ENCODE data around the gene ELOVL3. TPM values are rescaled to one million over a fixed set of nuclear protein-coding genes. Genes with fewer than 3 reads are reported as not detected.
"Not testable (repeated sequence)": the region's sequence is repeated elsewhere in the genome, so short reads cannot be mapped to it uniquely, and the experiment has no call there.

Gene ELOVL3
- polyA plus RNA-seq (2012; ENCODE audit: missing spikeins) = 0.19 TPM

- TF ChIP-seq POLR2A (IDR thresholded peaks at IDR 0.05; ENCODE audit: low read depth, low read length) = no peak
- TF ChIP-seq TAF1 (IDR thresholded peaks at IDR 0.05; ENCODE audit: borderline replicate concordance, low read depth, low read length) = no peak
- TF ChIP-seq POLR2AphosphoS5 (IDR thresholded peaks at IDR 0.05; ENCODE audit: low read depth, low read length) = no peak
- FAIRE-seq (peak; percentile 79), DNase-seq (ENCODE audit: insufficient read length) (peak; percentile 95)
These were observed at the start of gene ELOVL3 for GRCh38 chr10:102225646-102226541. Gene ELOVL3 (plus strand): TSS chr10:102226299. CDS start chr10:102226549, 250 bp downstream.

DNA sequence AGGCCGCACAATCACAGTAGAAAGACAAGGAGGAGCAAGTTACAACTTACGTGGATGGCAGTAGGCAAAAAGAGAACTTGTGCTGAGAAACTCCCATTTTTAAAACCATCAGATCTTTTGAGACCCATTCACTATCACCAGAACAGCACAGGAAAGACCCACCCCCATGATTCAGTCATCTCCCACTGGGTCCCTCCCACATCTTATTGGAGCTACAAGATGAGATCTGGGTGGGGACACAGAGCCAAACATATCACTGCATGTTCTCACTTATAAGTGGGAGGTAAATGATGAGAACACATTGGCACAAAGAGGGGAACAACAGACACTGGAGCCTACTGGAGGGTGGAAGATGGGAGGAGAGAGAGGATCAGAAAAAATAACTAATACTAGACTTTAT is 41.5 kb upstream of the ELOVL3 start:
- no peak for TF ChIP-seq POLR2AphosphoS5 (IDR thresholded peaks at IDR 0.05; ENCODE audit: low read depth, low read length)
- no peak for TF ChIP-seq POLR2A (IDR thresholded peaks at IDR 0.05; ENCODE audit: low read depth, low read length)
- no peak for TF ChIP-seq TAF1 (IDR thresholded peaks at IDR 0.05; ENCODE audit: borderline replicate concordance, low read depth, low read length)
- FAIRE-seq (no peak), DNase-seq (ENCODE audit: insufficient read length) (no peak)

DNA sequence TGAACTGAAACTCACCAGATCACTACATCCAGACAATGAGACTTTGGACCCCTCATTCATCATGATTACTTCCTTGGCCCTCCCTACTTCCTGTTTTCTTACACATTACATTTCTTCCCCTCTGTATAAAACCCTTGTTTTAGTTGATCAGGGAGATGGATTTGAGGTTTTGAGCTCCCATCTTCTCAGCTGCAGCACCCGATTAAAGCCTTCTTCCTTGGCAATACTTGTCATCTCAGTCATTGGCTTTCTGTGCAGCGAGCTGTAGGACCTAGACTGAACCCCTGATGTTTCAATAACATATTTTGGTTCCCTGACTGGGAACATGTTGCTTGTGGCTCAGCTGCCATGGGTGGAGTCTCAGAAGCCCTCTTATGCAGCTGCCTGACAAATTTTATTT is 40.8 kb upstream of the ELOVL3 start:
- FAIRE-seq (no peak), DNase-seq (ENCODE audit: insufficient read length) (no peak)
- TF ChIP-seq POLR2A (IDR thresholded peaks at IDR 0.05; ENCODE audit: low read depth, low read length) = no peak
- no peak for TF ChIP-seq TAF1 (IDR thresholded peaks at IDR 0.05; ENCODE audit: borderline replicate concordance, low read depth, low read length)
- no peak for TF ChIP-seq POLR2AphosphoS5 (IDR thresholded peaks at IDR 0.05; ENCODE audit: low read depth, low read length)

- no peak for DNase-seq (ENCODE audit: insufficient read length)
- TF ChIP-seq POLR2A (IDR thresholded peaks at IDR 0.05; ENCODE audit: low read depth, low read length) (no peak), POLR2AphosphoS5 (IDR thresholded peaks at IDR 0.05; ENCODE audit: low read depth, low read length) (no peak), TAF1 (IDR thresholded peaks at IDR 0.05; ENCODE audit: borderline replicate concordance, low read depth, low read length) (no peak)
- no peak for FAIRE-seq
These were observed 40.1 kb upstream of the ELOVL3 start for GRCh38 chr10:102185811-102186527.

GRCh38 chr10:102188298-102188940 is 37.7 kb upstream of the ELOVL3 start:
- DNase-seq (ENCODE audit: insufficient read length) (no peak), FAIRE-seq (no peak)
- TF ChIP-seq TAF1 (IDR thresholded peaks at IDR 0.05; ENCODE audit: borderline replicate concordance, low read depth, low read length) = no peak
- no peak for TF ChIP-seq POLR2AphosphoS5 (IDR thresholded peaks at IDR 0.05; ENCODE audit: low read depth, low read length)
- no peak for TF ChIP-seq POLR2A (IDR thresholded peaks at IDR 0.05; ENCODE audit: low read depth, low read length)

- DNase-seq (ENCODE audit: insufficient read length) = not testable (repeated sequence)
- peak; percentile 30 for FAIRE-seq
These were observed 36.9 kb upstream of the ELOVL3 start for GRCh38 chr10:102188941-102189898.

- no peak for DNase-seq (ENCODE audit: insufficient read length)
- FAIRE-seq = no peak
- TF ChIP-seq POLR2AphosphoS5 (IDR thresholded peaks at IDR 0.05; ENCODE audit: low read depth, low read length) = no peak
- no peak for TF ChIP-seq POLR2A (IDR thresholded peaks at IDR 0.05; ENCODE audit: low read depth, low read length)
- no peak for TF ChIP-seq TAF1 (IDR thresholded peaks at IDR 0.05; ENCODE audit: borderline replicate concordance, low read depth, low read length)
These were observed 34.1 kb upstream of the ELOVL3 start for GRCh38 chr10:102191956-102192355.

DNA sequence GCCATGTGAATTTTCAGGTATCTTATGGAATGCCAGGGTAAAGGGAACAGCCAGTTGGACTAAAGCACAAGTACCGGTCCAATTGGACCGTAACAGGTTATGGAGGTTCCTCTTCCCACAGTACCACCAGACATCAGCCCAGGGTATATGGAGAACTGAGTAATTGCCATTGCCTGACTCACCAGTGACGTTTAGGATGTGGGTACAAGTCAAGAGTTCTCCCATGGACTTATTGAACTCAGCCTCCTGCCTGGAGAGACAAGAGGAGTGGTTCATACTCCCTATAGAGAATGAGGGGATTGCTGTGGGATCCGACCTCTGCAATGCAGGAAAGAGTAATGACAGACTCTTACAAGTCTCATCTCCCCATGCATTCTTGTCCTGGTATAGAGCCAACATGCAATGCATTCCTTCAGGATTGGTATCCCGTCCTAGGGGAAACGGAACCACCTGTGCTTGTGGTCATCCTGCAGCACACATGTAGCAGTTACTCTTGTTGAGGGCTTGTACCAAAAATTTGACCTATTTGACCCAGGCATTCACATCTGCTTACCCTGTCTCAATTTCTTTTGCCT is 30.7 kb upstream of the ELOVL3 start:
- DNase-seq (ENCODE audit: insufficient read length) = no peak
- TF ChIP-seq POLR2A (IDR thresholded peaks at IDR 0.05; ENCODE audit: low read depth, low read length) = no peak
- TF ChIP-seq TAF1 (IDR thresholded peaks at IDR 0.05; ENCODE audit: borderline replicate concordance, low read depth, low read length) = no peak
- TF ChIP-seq POLR2AphosphoS5 (IDR thresholded peaks at IDR 0.05; ENCODE audit: low read depth, low read length) = no peak
- no peak for FAIRE-seq

DNA sequence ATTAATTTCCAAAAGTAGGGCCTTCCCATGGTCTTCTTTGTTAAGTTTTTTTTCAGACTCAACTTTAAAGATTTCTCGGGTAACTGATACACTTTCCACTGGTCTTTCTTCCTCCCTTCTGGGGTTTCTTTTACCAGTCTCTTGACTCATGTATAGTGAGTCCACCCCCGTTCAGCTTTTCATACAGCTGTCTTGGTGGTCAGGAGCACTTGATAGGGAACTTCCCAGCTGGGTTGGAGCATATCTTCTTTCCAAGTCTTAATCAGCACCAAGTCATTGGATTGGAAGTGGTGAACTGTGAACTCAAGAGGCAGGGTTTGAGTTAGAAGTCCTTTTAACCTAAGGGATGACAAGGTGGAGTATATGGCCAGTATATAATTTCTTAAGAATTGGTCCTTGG is 29.2 kb upstream of the ELOVL3 start:
- TF ChIP-seq TAF1 (IDR thresholded peaks at IDR 0.05; ENCODE audit: borderline replicate concordance, low read depth, low read length) = no peak
- no peak for TF ChIP-seq POLR2AphosphoS5 (IDR thresholded peaks at IDR 0.05; ENCODE audit: low read depth, low read length)
- TF ChIP-seq POLR2A (IDR thresholded peaks at IDR 0.05; ENCODE audit: low read depth, low read length) = no peak
- FAIRE-seq (no peak), DNase-seq (ENCODE audit: insufficient read length) (no peak)

DNA sequence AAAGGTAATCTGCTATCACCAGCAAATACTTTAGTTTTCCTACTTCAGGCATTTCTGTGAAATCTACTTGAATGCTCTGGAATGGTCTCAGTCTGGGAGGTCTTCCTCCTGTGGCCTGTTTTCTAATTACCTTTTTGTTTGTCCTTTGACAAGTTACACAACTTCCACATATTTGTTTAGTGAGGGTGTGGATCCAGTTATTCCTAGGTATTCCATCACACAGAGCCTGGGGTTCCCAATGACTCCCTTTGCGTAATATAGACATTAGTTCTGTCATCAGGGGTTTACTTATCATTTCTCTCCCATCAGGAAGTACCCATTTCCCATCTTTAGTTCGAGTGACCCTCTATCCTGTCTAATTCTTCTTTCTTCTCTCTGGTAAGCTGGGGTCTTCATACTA is 28.1 kb upstream of the ELOVL3 start:
- FAIRE-seq (no peak), DNase-seq (ENCODE audit: insufficient read length) (no peak)
- TF ChIP-seq POLR2AphosphoS5 (IDR thresholded peaks at IDR 0.05; ENCODE audit: low read depth, low read length) (no peak), POLR2A (IDR thresholded peaks at IDR 0.05; ENCODE audit: low read depth, low read length) (no peak), TAF1 (IDR thresholded peaks at IDR 0.05; ENCODE audit: borderline replicate concordance, low read depth, low read length) (no peak)

Data from GM12892 (cell line).